ENCODE results near the gene NUDT21.
A peak's percentile ranks its signal among the peaks of the same experiment; 100 is the strongest.
"Not testable (repeated sequence)": the region's sequence is repeated elsewhere in the genome, so short reads cannot be mapped to it uniquely, and the experiment has no call there.

Gene NUDT21

DNA sequence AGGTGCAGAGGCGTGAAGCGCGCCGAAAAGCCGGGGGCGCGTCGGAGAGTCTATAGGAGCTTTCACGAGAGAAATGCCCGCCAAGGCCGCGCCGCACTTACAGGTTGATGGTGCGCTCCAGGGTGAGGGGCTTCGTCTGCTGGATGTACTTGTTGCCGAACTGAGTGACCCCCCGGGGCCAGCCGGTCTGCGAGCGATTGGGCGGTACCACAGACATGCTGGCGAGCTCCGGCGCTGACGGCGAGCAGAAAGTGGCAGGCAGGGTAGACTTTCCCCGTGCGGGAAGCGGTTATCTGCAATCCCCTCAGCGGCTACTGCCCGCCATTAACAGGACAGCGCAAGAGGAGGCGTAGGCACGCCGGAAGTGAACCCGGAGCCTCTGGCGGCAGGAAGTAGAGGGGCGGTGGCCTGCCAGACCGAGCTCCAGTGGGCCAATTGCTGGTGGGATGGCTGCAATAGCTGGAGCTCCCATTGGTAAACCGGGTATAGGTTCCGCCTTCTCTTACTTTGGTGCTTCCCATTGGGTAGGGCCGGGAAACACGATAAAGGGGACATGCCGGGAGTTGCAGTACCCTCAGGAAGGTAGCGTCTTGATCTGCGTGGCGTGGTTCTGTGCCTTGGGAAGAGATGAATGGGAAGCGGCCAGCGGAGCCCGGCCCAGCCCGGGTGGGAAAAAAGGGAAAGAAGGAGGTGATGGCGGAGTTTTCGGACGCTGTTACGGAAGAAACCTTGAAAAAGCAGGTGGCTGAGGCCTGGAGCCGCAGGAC, at the start of gene NUDT21, which contains the start of gene OGFOD1:
Gene NUDT21 (minus strand): TSS at position 347 of the 767 bp plus-strand sequence. CDS start 130 bp downstream, at position 217.
Gene OGFOD1 (plus strand): TSS at position 569 of the 767 bp plus-strand sequence. CDS start 59 bp downstream, at position 628.
- peak; percentile 91 for DNase-seq

DNA sequence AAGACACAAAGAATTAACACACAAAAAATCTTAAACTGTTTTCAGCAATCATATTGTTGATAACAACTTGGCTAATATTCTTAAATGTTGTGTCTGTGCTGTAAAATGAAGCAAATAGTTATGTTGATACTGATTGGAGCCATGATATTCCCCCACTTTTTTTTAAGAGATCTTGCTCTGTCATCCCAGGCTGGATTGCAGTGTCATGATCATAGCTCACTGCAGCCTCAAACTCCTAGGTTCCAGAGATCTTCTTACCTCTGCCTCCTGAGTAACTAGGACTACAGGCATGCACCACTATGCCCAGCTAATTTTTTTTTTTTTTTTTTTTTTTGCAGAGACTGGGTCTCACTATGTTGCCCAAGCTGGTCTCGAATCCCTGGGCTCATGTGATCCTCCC, 42.7 kb upstream of the NUDT21 start:
- DNase-seq = no peak

DNA sequence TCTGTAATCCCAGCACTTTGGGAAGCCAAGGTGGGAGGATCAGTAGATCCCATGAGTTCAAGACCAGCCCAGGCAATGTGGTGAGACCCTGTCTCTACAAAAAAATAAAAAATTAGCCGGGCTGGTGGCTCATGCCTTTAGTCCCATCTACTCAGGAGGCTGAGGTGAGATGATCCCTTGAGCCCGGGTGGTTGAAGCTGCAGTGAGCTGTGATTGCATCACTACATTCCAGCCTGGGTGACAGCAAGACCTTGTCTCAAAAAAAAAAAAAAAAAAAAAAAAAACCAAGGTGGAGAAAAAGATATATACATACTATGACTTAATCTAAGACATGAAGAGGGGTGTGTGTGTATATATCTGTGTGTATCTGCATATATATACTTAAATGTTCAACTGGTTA, 42.0 kb upstream of the NUDT21 start:
- no peak for DNase-seq

DNA sequence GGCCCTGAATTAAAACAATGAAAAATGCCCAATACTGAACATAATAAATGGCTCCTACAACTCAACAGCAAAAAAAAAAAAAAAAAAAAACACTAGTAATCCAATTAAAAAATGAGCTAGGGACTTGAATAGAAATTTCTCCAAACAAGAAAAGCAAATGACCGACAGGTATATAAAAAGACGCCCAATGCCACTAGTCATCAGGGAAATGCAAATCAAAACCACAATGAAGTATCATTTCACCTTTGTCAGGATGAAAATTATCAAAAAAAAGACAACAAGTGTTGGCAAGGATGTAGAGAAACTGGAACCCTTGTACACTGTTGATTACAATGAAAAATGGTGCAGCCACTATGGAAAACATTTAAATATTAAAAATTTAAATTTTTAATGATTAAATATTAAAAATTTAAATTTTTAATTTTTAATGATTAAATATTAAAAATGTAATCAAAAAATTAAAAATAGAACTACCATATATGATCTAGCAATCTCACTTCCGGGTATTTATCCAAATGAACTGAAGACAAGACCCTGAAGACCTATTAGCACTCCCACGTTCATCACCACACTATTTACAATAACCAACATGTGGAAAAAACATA, 40.6 kb upstream of the NUDT21 start:
- no peak for DNase-seq

DNA sequence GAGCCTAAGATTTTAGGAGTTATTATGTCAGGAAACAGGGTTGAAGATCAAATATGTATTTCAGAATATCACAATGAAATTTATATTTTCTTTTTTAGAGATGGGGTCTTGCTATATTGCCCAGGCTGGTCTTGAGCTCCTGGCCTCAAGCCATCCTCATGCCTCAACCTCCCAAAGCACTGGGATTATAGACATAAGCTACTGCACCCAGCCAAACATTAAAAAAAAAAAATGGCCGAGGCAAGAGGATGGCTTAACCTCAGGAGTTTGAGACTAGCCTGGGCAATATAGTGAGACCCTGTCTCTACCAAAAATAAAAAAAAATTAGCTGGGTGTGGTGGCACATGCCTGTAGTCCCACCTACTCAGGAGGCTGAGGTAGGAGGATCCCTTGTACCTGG, 37.7 kb upstream of the NUDT21 start:
- DNase-seq = not testable (repeated sequence)

DNA sequence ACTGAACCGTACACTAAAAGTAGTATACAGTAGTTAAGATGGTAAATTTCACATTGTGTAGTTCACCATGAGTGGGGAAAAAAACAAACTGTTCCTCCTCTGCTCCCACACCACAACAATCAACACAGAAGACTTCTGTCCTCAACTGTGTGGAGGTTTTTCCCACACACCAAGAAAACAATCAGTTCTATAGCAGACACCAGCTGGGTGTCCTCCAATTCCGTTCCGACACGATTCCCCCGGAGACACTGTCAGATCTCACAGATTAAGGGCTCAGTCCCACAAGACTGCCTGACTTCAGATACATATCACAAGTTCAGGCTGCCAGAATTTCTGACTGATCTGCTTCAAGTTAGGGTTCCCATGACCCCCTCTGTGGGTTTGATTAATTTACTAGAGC, 36.9 kb upstream of the NUDT21 start:
- no peak for DNase-seq

DNA sequence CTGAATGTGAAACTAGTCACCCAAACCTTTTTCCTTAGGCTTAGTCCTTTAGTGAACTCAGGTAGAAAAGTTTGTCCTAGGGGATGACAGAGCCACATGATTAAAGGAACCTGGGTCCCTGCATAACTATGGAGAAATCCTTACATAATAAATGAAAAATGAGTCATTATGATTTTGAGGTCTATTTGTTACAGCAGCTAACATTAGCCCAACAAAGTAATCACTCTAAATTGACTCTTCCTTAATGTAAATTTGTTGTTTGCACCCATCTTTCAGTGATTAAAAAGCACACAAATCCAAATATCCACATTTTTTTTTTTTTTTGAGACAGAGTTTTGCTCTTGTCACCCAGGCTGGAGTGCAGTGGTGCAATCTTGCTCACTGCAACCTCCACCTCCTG, 32.3 kb upstream of the NUDT21 start:
- DNase-seq = no peak

DNA sequence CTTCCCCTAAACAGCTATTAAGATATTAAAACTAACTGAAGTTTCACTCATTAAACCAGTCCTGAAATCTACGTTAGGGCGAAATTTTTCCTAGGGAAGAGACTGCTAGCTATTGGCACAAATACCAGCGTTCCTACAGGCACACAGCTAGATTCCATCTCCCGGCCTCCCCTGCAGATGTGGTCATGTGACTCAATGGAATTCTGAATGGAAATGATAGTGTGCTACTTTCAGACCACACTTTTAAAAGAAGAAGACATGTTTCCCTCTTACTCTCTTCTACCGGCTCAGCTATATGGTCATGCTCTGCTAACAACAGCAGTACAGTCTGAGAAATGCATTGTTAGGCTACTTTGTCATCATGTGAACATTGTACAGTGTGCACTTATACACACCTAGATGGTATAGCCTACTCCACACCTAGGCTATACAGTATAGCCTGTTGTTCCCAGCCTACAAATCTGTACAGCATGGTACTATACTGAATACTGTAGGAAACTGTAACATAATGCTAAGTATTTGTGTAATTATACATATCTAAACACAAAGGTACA, 31.6 kb upstream of the NUDT21 start:
- no peak for DNase-seq

DNA sequence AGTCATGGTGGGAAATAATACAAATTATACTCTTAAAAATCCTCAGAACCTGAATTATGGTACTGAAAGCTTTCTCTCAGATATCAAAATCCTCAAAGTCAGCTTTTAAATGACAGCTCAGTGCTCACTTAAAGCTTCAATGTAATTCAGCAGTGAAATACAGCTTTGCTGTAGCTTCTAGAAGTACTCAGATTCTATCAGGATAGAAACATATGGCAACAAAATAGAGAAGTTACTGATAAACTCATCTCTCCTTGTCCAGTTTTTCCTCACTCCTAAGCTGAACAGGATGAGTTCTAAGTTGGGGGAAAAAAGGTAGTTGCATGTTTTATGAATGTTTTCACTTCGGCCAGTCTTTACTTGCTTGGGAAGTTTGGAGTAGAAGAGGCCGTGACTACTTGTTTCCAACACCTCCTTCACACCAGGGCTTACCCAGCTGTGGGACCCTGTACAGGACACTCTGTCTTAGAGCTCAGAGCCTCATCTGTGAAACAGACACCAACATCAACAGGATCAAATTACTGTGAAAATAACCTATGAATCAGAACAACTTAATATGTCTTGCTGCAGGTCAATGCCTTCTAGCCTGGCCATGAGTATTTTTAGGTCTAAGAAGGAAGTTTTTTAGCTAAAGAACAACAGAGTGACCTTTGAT, 30.5 kb upstream of the NUDT21 start:
- no peak for DNase-seq

DNA sequence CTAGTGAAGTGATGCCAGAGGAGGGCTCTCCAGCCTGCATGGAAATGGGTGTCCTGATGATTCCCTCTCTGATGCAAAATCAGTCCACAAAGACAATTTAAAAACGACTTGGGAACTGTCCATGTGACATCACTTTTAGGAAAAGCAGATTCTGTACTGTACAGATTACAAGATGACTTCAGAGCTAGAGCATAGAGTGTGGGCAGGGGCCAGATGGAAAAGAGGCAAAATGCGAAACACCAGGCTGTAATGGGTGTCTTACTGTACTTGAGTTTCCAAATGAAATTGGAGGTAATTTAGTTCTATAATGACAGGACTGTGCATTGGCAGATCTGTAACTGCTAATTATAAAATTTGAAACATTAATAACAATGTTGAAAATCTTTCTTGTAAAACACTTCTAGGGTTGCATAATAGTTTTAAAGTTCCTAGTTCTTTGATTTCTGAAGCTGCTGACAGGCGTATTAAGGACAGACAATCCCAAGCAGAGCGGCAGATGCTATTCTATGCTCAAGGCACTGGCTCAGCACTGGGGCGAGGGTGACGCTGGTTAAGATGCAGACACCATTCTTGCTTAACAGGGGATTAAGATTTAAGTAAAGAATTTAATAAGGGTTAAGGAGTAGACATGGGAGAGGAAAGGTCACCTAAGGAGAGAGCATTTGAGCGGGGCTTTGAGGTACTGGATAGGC, 29.8 kb upstream of the NUDT21 start:
- DNase-seq = no peak

DNA sequence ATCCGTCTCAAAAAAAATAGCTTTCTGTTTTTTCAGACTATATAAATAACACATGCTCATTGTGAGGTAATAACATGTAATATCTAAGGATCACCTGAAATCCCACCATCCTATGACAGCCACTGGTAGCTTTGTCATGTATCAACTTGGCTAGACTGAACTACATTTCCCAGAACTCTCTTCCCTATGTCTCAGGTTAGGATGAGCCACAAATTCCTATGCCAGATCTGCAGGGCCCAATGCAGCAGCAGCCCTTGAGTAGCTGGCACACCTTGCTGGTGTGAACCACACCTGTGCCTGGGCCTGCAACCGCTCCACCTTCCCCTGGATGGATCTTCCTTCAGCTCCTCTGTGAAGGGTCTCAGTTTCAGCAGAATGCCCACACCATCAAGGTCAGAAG, 28.3 kb upstream of the NUDT21 start:
- no peak for DNase-seq

DNA sequence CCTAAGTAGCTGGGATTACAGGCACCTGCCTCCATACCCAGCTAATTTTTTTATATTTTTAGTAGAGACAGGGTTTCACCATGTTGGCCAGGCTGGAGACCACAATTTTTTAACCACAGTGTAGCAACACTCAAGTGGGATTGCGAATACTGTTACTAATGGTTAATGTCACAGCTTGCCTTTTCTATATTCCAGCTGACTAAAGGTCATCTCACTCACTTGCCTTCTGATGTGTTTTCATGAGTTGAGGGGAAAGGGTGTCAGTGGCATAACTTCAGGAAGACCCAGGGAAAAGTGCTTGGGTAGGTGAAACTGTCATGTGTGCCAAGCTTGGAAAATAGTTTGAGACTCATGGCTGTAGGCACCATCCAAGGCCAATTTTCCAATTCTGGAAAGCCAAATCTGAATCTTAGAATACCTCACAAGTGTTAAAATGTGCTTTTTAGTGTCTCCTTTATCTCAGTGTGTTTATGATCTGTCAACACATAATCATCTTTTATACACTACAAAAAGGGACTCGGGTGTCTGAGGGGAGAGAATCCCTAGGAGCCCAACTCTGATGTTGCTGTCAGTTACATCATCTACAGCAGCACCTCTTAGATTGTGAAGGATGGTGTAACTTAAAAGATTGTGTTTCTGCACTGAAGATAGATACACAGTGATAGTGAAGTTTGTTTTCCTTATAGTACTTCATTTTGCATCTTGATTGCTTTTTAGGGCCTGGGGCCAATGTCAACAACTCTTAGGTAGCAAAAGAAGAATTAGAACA, 27.3 kb upstream of the NUDT21 start:
- no peak for DNase-seq

DNA sequence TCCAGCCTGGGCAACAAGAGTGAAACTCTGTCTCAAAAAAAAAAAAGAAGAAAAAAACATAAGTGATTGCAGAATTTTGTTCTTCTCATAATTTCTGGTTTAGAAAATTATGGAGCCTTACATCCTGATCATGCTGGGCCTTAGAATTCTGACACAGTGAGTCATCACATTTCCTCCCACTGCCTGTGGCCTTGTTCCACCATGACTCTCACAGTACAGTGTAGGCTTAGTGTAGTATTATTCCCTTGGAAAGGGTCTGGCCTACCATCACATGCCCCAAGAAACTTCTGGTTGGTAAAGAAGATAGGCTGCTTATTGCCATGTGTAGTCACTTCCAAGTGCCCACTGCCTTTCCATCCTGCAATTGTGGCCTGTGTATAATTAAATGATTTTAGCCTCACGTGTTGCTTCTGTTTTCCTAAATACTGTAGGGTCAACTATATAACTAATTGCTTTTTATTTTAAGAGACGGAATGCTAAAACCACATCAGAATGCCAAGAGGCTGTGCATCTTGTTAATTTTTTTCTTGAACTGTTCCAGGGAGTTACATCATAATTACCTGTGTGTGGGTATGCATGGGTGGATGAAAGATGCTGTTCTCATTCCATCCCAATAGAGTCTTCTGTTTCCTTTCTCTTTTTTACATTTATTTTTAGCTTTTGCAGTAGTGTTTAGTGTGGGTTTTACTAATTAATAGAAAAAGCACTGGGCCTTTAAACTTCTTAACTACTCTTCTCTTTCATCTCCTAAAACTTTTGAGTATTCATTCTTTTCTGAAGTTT, 26.2 kb upstream of the NUDT21 start:
- DNase-seq = peak; percentile 5

DNA sequence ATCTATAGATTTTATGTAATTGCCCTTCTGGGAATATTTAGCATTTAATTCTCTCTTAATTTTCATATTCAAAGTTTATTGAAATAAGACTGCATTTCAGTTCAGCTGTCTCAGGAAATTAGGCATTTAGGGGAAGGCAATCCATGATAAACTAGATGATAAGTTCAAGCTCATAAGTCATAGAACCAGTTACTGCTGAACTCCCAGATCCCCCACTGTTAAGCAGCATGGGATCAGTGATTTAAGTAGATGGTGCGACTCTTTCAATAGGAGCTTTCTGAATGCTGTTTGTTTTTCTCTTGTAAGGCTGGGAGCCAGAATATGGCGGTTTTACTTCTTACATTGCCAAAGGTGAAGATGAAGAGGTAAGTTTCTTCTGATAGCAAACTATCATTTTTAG, 24.1 kb upstream of the NUDT21 start:
- no peak for DNase-seq

DNA sequence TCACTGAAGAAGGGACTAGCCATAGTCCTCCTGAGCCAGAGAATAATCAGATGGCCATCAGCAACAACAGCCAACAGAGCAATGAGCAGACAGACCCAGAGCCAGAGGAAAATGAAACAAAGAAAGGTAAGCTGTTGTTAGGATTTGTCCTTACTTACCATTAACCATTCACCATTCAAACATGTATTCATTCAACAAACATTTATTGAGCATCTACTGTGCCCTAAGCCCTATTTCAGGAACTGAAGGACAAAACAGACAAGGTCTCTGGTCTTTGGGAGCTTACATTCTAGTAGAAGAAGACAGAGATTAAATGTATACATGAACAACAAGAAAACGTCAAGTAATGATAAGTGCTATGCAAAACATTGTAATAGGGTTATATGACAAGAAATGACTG, 19.5 kb upstream of the NUDT21 start:
- DNase-seq = no peak

DNA sequence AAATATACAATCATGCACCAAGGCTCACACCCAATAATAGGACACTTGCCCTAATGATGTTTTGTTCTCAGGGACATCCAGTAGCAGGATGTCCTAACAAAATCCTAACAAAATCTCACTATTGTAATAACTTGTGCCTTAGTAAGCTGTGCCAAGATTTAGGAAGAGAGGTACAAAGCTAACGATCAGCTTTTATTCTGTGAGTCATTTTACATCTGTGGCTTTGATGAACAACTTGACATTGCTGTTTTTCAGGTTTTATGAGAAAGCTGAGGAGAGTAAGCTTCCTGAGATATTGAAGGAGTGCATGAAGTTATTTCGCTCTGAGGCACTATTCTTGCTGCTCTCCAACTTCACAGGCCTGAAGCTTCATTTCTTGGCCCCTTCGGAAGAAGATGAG, 19.1 kb upstream of the NUDT21 start:
- no peak for DNase-seq

DNA sequence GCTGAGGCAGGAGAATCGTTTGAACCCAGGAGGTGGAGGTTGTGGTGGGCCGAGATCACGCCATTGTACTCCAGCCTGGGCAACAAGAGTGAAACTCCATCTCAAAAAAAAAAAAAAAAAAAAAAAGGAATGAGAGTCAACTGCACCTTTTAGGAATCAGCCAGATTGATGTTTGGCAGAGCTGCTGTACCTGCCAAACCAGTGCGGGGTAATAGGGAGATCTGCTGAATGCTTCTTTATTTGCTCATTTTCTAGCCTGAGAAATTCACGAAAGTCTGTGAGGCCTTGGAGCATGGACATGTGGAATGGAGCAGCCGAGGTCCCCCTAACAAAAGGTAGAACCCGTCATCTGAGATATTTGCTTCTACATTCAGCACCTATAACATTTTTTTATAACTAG, 18.6 kb upstream of the NUDT21 start:
- no peak for DNase-seq

DNA sequence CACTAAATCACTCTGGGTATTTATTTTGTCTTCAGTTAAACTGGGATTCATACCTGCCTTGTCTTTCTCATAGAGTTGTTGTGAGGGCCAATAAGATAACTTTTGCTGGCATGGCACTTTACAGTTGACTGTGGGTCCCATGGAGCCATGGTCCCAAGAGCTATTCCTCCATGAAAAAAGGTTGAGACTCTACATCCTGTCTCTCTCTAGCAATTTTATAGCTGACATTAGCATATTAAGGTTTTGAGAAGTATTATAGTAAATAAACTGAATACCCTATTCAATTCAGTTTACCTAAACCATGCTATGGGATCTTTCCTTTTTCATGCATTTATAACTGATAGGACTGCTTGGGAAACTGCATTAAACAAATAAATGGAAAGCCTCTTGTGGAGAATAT, 17.7 kb upstream of the NUDT21 start:
- no peak for DNase-seq

DNA sequence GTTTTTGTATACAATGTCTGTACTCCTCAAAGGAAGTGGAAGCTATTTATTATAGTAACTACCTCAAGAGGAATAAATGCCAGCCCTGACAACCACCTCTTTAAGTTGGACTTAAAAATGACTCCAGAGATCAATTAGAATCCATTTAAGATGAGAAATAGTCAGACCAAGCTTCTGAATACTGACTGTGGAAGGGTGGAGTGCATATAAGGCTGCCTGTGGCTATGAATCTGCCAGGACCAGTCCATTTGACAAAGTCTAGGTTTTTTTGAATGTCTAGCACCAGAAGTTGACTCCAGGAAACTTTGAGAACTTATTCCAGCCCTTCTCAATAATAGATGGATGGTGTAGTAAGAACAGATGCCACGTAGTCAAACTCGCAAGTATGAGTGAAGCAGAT, 15.2 kb upstream of the NUDT21 start:
- no peak for DNase-seq

DNA sequence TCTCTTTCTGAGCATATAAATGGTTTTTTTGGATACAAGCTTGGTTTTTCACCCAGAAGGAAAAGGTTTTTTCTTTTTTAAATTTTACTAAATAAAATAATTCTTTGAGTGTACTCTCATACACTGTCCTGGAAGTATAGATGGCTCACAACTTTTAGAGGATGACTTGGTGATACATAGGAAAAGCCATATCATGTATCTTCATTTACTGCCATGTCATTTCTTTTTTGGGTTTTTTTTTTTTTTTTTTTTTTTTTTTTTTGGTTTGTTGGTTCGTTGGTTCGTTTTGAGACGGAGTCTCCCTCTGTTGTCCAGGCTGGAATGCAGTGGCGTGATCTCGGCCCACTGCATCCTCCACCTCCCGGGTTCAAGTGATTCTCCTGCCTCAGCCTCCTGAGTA, 12.0 kb upstream of the NUDT21 start:
- no peak for DNase-seq

DNA sequence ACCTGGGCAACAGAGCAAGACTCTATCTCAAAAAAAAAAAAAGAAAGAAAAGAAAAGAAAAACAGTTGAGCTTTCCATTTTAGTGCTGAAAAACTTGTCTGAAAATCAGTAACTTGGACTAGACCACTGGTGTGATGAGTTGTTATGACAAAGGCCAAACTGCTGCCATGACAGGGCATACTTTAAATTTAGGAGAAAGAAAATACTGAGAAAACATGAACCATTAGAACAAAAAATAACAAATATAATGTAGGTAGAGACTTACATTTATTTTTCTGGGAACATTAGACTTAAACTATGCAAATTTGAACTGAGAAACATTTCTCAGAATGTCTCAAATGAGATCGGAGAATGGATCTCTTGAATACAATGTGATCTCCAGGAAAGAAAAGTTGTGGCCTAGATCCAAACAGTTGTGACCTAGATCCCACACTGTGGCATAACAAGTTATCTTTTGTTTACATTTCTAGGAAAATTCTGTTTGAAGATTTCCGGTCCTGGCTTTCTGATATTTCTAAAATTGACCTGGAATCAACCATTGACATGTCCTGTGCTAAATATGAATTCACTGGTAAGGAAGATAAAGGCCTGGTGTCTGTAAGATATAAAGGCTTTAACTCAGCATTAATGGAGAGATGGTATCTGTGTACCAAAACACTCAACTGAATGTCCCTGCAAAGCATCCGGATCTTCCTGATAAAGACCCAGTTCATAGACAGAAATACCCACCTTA, 11.1 kb upstream of the NUDT21 start:
- DNase-seq = no peak
